K562 (cell line): Measurements from ENCODE around the gene CPED1. TPM values are rescaled to one million over a fixed set of nuclear protein-coding genes. Genes with fewer than 3 reads are reported as not detected.

Experiments
- BCOR ChIP-seq: fragments of 450-650 bp; IDR thresholded peaks from 2 replicates; pipeline ENCODE4 v1.6.1; 2016
- BRD4 ChIP-seq: fragments of 200-600 bp; sonication (generic); IDR thresholded peaks from 2 replicates; pipeline ENCODE4 v1.6.1; 2017; ENCODE audit warnings: inconsistent platforms
- CHD2 ChIP-seq: IDR thresholded peaks from 2 replicates; pipeline ENCODE4 v1.6.1; 2011; ENCODE audit warnings: low read depth, low read length
- CREB1 ChIP-seq, 2 experiments: sonication (generic) in 1 of 2; formaldehyde crosslinking in 1 of 2; IDR thresholded peaks; 2 replicates each; pipeline versions ENCODE4 v1.6.1 to v1.8.0; 2012 to 2022; ENCODE audit warnings: inconsistent platforms in 1 of 2, mild to moderate bottlenecking in 1 of 2, missing genetic modification reagents in 1 of 2, moderate library complexity in 1 of 2
- DDX20 ChIP-seq: fragments of 450-650 bp; IDR thresholded peaks from 2 replicates; pipeline ENCODE4 v1.6.1; 2016; ENCODE audit warnings: missing genetic modification characterization, low read depth, mild to moderate bottlenecking, missing compliant biosample characterization, moderate library complexity
- GATAD2B ChIP-seq: fragments of 450-650 bp; IDR thresholded peaks from 2 replicates; pipeline ENCODE4 v1.6.1; 2017; ENCODE audit warnings: mild to moderate bottlenecking, borderline replicate concordance
- HINFP ChIP-seq: fragments of 450-650 bp; conservative IDR thresholded peaks from 2 replicates; pipeline ENCODE4 v1.6.1; 2016; ENCODE audit warnings: missing genetic modification characterization, low read depth, mild to moderate bottlenecking, control low read depth, missing compliant biosample characterization
- HNRNPH1 ChIP-seq: fragments of 200-400 bp; formaldehyde crosslinking; optimal IDR thresholded peaks from 2 replicates; pipeline ENCODE3; 2017; ENCODE audit warnings: low read depth, mild to moderate bottlenecking, low read length, moderate library complexity
- KAT8 ChIP-seq: fragments of 450-650 bp; IDR thresholded peaks from 2 replicates; pipeline ENCODE4 v1.6.1; 2016; ENCODE audit warnings: low read depth, mild to moderate bottlenecking
- KLF1 ChIP-seq: fragments of 450-650 bp; IDR thresholded peaks from 2 replicates; pipeline ENCODE4 v1.6.1; 2016; ENCODE audit warnings: missing genetic modification characterization, missing compliant biosample characterization
- MCM2 ChIP-seq: fragments of 450-650 bp; IDR thresholded peaks from 2 replicates; pipeline ENCODE4 v1.6.1; 2017; ENCODE audit warnings: low read depth, mild to moderate bottlenecking
- MCM3 ChIP-seq: fragments of 450-650 bp; IDR thresholded peaks from 2 replicates; pipeline ENCODE4 v1.6.1; 2016
- MCM7 ChIP-seq, 2 experiments: fragments of 450-650 bp; IDR thresholded peaks; 2 replicates each; pipeline ENCODE4 v1.6.1; 2016 to 2018
- MTA2 ChIP-seq: fragments of 450-650 bp; IDR thresholded peaks from 2 replicates; pipeline ENCODE4 v1.6.1; 2016; ENCODE audit warnings: low read depth
- MTF1 ChIP-seq: fragments of 250-450 bp; sonication (Bioruptor Pico); IDR thresholded peaks from 2 replicates; pipeline ENCODE4 v1.9.0; 2021; ENCODE audit warnings: moderate library complexity, mild to moderate bottlenecking, inconsistent platforms, borderline replicate concordance
- NFXL1 ChIP-seq: fragments of 450-650 bp; formaldehyde crosslinking; IDR thresholded peaks from 2 replicates; pipeline ENCODE4 v1.4.0; 2021; ENCODE audit warnings: mild to moderate bottlenecking
- PHB ChIP-seq: fragments of 250-450 bp; sonication (Bioruptor Pico); IDR thresholded peaks from 2 replicates; pipeline ENCODE4 v1.5.0; 2021
- PTBP1 ChIP-seq: fragments of 200-400 bp; formaldehyde crosslinking; IDR thresholded peaks from 2 replicates; pipeline ENCODE4 v1.6.1; 2017; ENCODE audit warnings: low read depth, low read length
- SMARCE1 ChIP-seq: fragments of 450-650 bp; IDR thresholded peaks from 2 replicates; pipeline ENCODE4 v1.7.1; 2016; ENCODE audit warnings: mild to moderate bottlenecking
- STAT5A ChIP-seq: IDR thresholded peaks from 2 replicates; pipeline ENCODE4 v1.6.1; 2012; ENCODE audit warnings: low read length, inconsistent platforms, borderline replicate concordance
- TSC22D4 ChIP-seq: fragments of 450-650 bp; IDR thresholded peaks from 2 replicates; pipeline ENCODE4 v1.6.1; 2016; ENCODE audit warnings: missing genetic modification characterization, missing biosample characterization, control low read depth
- ZFP1 ChIP-seq: fragments of 450-650 bp; formaldehyde crosslinking; IDR thresholded peaks from 2 replicates; pipeline ENCODE4 v1.4.0; 2020; ENCODE audit warnings: mild to moderate bottlenecking, mixed read lengths
- ZNF143 ChIP-seq: sonication (generic); formaldehyde crosslinking; IDR thresholded peaks from 2 replicates; pipeline ENCODE4 v1.9.0; 2022; ENCODE audit warnings: mild to moderate bottlenecking, missing genetic modification reagents
- ZNF518B ChIP-seq: fragments of 250-450 bp; sonication (Bioruptor Pico); IDR thresholded peaks from 2 replicates; pipeline ENCODE4 v1.5.0; 2021; ENCODE audit warnings: mild to moderate bottlenecking, moderate library complexity
- ZNF644 ChIP-seq: fragments of 200-800 bp; sonication (Bioruptor generic); IDR thresholded peaks from 2 replicates; pipeline ENCODE4 v1.6.1; 2016; ENCODE audit warnings: low read depth, missing genetic modification characterization, missing compliant biosample characterization
- ZNF76 ChIP-seq: fragments of 250-450 bp; sonication (Bioruptor Pico); IDR thresholded peaks from 2 replicates; pipeline ENCODE4 v1.4.0; 2020; ENCODE audit warnings: mild to moderate bottlenecking, moderate library complexity, borderline replicate concordance
- ZNF79 ChIP-seq: fragments of 250-450 bp; sonication (Bioruptor Pico); IDR thresholded peaks from 2 replicates; pipeline ENCODE4 v1.4.0; 2020; ENCODE audit warnings: low read depth, mild to moderate bottlenecking, moderate library complexity
- polyA plus RNA-seq, 8 experiments: library from polyadenylated mRNA; depleted of rRNA in 4 of 8; stranded (reverse) in 5 of 8; unstranded in 3 of 8; fragments of >200 nt; fragmentation: Nextera tagmentation in 2 of 8; fragmentation: Illumina TruSeq in 1 of 8; extraction: Ambion mirVana in 2 of 8; extraction: Trizol in 1 of 8; gene quantifications; 2 replicates each; pipeline versions ENCODE4 v1.2.1 to v1.2.3, GENCODE V29; 2011 to 2014; ENCODE audit warnings: inconsistent platforms in 1 of 8, missing spikeins in 1 of 8
- total RNA-seq, 7 experiments: library from RNA; depleted of rRNA in 6 of 7; stranded (reverse); fragments of >200 nt in 6 of 7; fragmentation: Illumina TruSeq in 2 of 7; extraction: Trizol in 2 of 7; gene quantifications; 2 replicates each; pipeline versions ENCODE4 v1.2.1 to v1.2.3, GENCODE V29; 2011 to 2021; ENCODE audit warnings: low replicate concordance in 1 of 7

The CPED1 gene
- total and polyA plus RNA-seq, 9 of the 15 experiments (the other 6 are each of a cell fraction or from before 2014, with no cell fraction given) = 195 to 393 (median 290) TPM

- peak; percentile 84; the same call in 1 of the 2 replicates for TF ChIP-seq ZNF76 (CRISPR knock-in tag)
- TF ChIP-seq HNRNPH1 = no peak
- no peak for TF ChIP-seq KLF1 (tag)
- peak; percentile 86 for TF ChIP-seq BCOR
- no peak for TF ChIP-seq ZNF143
- TF ChIP-seq MTF1 (CRISPR knock-in tag) = no peak
- no peak for TF ChIP-seq PHB (CRISPR knock-in tag)
- peak; percentile 98 for TF ChIP-seq MTA2
- TF ChIP-seq ZFP1 (CRISPR knock-in tag) = no peak
- no peak for TF ChIP-seq MCM2
- TF ChIP-seq MCM7 (IDR thresholded peaks at IDR 0.05) = no peak
- TF ChIP-seq TSC22D4 (tag) = no peak
- no peak for TF ChIP-seq MCM3
- no peak for TF ChIP-seq HINFP (tag)
- no peak for TF ChIP-seq ZNF518B (CRISPR knock-in tag)
- TF ChIP-seq KAT8 = no peak
- TF ChIP-seq CREB1 (IDR thresholded peaks at IDR 0.05) = peak; percentile 84
- TF ChIP-seq CREB1 (CRISPR knock-in tag; IDR thresholded peaks at IDR 0.05) = peak; percentile 64
- no peak for TF ChIP-seq BRD4
- TF ChIP-seq CHD2 = no peak
- peak; percentile 98 for TF ChIP-seq STAT5A
- peak; percentile 94 for TF ChIP-seq ZNF644
- TF ChIP-seq ZNF79 (CRISPR knock-in tag) = peak; percentile 77
- TF ChIP-seq SMARCE1 = peak; percentile 99
- TF ChIP-seq GATAD2B = peak; percentile 98
- peak; percentile 1; the same call in 1 of the 2 replicates for TF ChIP-seq DDX20 (tag)
- TF ChIP-seq NFXL1 = no peak
- no peak for TF ChIP-seq PTBP1
Measured at GRCh38 chr7:121038717-121039509, 50.4 kb downstream of the CPED1 start (continued).
